ENCODE measurements around the gene KHNYN.

DNA sequence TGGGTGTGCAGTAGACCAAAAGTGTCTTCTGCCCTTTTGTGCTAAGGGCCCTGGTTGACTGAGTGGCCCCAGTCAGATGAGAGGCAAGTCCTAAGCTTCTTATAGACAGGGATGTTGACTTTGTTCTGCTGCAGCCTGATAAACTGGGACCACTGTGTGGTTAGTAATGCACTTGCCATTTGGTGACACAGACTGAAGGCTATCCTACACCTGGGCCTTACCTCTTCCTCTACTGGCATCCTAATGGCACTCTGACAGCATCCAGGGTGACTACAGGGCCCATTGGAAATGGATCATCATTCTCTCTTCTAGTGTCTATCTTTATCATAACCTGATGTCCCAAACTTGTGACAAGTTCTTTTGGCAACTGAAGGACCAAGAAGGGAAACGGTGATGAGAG lies 9.5 kb downstream of the KHNYN start:
- no peak for TF ChIP-seq EZH2 (IDR thresholded peaks at IDR 0.05; ENCODE audit: low read depth, unreplicated experiment)
- TF ChIP-seq POLR2AphosphoS5 (IDR thresholded peaks at IDR 0.05; ENCODE audit: low read depth): no peak
- no peak for TF ChIP-seq CTCF (conservative IDR thresholded peaks at IDR 0.05; ENCODE audit: low read depth in 2 of 2)
- TF ChIP-seq CREB1 (CRISPR knock-in tag; IDR thresholded peaks at IDR 0.05; ENCODE audit: low read depth): no peak
- TF ChIP-seq EZH2phosphoT487 (IDR thresholded peaks at IDR 0.05; ENCODE audit: unreplicated experiment): no peak
- no peak for TF ChIP-seq REST (IDR thresholded peaks at IDR 0.05; ENCODE audit: unreplicated experiment)
- no peak for TF ChIP-seq JUNB (IDR thresholded peaks at IDR 0.05; ENCODE audit: unreplicated experiment)
- TF ChIP-seq ETS1 (IDR thresholded peaks at IDR 0.05): no peak
- no peak for TF ChIP-seq STAT1 (IDR thresholded peaks at IDR 0.05; ENCODE audit: unreplicated experiment)
- TF ChIP-seq ZNF331 (CRISPR knock-in tag; IDR thresholded peaks at IDR 0.05; ENCODE audit: low read depth): no peak
